IPS-11a (cell line): ENCODE measurements around the gene DGKE.

Experiments
- H3K4me3 ChIP-seq: one replicate; pipeline ENCODE4 v1.5.1; 2013; ENCODE audit warnings: low read depth, low read length, control low read depth

DGKE gene

GRCh38 chr17:56833809-56834379, at the start of gene DGKE, which contains the start of gene C17orf67:
TSS of gene DGKE (plus strand) at chr17:56834151. CDS start at chr17:56834796, 645 bp downstream.
TSS of gene C17orf67 (minus strand) at chr17:56833920. CDS start at chr17:56815810, 18,110 bp downstream.
- peak within 1 kb of the TSS; percentile 72 for H3K4me3 ChIP-seq

GRCh38 chr17:56785405-56785804, 48.5 kb upstream of the DGKE start:
- no peak overlapping the region for H3K4me3 ChIP-seq

- H3K4me3 ChIP-seq = no peak overlapping the region
Observed at GRCh38 chr17:56785997-56786680, 47.8 kb upstream of the DGKE start.

GRCh38 chr17:56786989-56787482, 46.9 kb upstream of the DGKE start:
- H3K4me3 ChIP-seq = no peak overlapping the region

GRCh38 chr17:56792267-56792666, 41.7 kb upstream of the DGKE start:
- H3K4me3 ChIP-seq = no peak overlapping the region

GRCh38 chr17:56793531-56793930, 40.4 kb upstream of the DGKE start:
- H3K4me3 ChIP-seq = no peak overlapping the region

- no peak overlapping the region for H3K4me3 ChIP-seq
Observed at GRCh38 chr17:56793957-56794356, 40.0 kb upstream of the DGKE start.

- H3K4me3 ChIP-seq = no peak overlapping the region
Observed at GRCh38 chr17:56795221-56795865, 38.6 kb upstream of the DGKE start.

GRCh38 chr17:56796536-56796935, 37.4 kb upstream of the DGKE start:
- no peak overlapping the region for H3K4me3 ChIP-seq

- no peak overlapping the region for H3K4me3 ChIP-seq
Observed at GRCh38 chr17:56798916-56799315, 35.0 kb upstream of the DGKE start.

- H3K4me3 ChIP-seq = no peak overlapping the region
Observed at GRCh38 chr17:56801459-56802178, 32.3 kb upstream of the DGKE start.

- H3K4me3 ChIP-seq = no peak overlapping the region
Observed at GRCh38 chr17:56803071-56803470, 30.9 kb upstream of the DGKE start.

GRCh38 chr17:56804454-56804853, 29.5 kb upstream of the DGKE start:
- no peak overlapping the region for H3K4me3 ChIP-seq

GRCh38 chr17:56806949-56807348, 27.0 kb upstream of the DGKE start:
- H3K4me3 ChIP-seq = no peak overlapping the region

GRCh38 chr17:56807723-56808122, 26.2 kb upstream of the DGKE start:
- no peak overlapping the region for H3K4me3 ChIP-seq

GRCh38 chr17:56808503-56808902, 25.4 kb upstream of the DGKE start:
- H3K4me3 ChIP-seq = no peak overlapping the region

- H3K4me3 ChIP-seq = no peak overlapping the region
Observed at GRCh38 chr17:56809106-56809819, 24.7 kb upstream of the DGKE start.

- no peak overlapping the region for H3K4me3 ChIP-seq
Observed at GRCh38 chr17:56809820-56810179, 24.2 kb upstream of the DGKE start.

- H3K4me3 ChIP-seq = no peak overlapping the region
Observed at GRCh38 chr17:56810343-56810742, 23.6 kb upstream of the DGKE start.

- no peak overlapping the region for H3K4me3 ChIP-seq
Observed at GRCh38 chr17:56810891-56811775, 22.8 kb upstream of the DGKE start.
